ENCODE data around the gene NAALADL2. TPM values are rescaled to one million over a fixed set of nuclear protein-coding genes. Genes with fewer than 3 reads are reported as not detected.

Gene NAALADL2
- polyA plus RNA-seq, 3 donors = not detected

- H3K36me3 ChIP-seq (replicated peaks in 1 of 2; ENCODE audit: control insufficient read depth in 1 of 2, insufficient read depth in 2 of 2, low read length in 2 of 2) = no peaks in the 10 kb centered on the region
- Mint-ChIP-seq H3K4me3 (no peak overlapping the region), H3K27me3 (ENCODE audit: low read depth in 3 of 3) (peaks cover 0 to 2% (median 0%) of the 10 kb centered on the region in 3 donors), H3K4me1 (no peaks in the 10 kb centered on the region), H3K27ac (no peak overlapping the region), H3K36me3 (no peaks in the 10 kb centered on the region), H3K9me3 (peaks cover 0 to 8% (median 3%) of the 10 kb centered on the region in 7 donors)
- no peak for DNase-seq
- TF ChIP-seq, protein P1, sequence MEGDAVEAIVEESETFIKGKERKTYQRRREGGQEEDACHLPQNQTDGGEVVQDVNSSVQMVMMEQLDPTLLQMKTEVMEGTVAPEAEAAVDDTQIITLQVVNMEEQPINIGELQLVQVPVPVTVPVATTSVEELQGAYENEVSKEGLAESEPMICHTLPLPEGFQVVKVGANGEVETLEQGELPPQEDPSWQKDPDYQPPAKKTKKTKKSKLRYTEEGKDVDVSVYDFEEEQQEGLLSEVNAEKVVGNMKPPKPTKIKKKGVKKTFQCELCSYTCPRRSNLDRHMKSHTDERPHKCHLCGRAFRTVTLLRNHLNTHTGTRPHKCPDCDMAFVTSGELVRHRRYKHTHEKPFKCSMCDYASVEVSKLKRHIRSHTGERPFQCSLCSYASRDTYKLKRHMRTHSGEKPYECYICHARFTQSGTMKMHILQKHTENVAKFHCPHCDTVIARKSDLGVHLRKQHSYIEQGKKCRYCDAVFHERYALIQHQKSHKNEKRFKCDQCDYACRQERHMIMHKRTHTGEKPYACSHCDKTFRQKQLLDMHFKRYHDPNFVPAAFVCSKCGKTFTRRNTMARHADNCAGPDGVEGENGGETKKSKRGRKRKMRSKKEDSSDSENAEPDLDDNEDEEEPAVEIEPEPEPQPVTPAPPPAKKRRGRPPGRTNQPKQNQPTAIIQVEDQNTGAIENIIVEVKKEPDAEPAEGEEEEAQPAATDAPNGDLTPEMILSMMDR (IDR thresholded peaks at IDR 0.05) = no peak
- WGBS (ENCODE audit: insufficient coverage) = 81% methylated on average over 4 of the region's 4 CpGs
- no peak overlapping the region for H3K27ac ChIP-seq (ENCODE audit: low read depth in 1 of 2, low read length in 2 of 2)
- intact Hi-C loops (cut with micrococcal nuclease) = no loop called here
- no peaks in the 10 kb centered on the region for H3K27me3 ChIP-seq (ENCODE audit: control insufficient read depth in 2 of 2, insufficient read depth in 2 of 2, low read length in 2 of 2)
- no peak overlapping the region for H2AFZ ChIP-seq (ENCODE audit: insufficient read depth, low read depth, low read length, poor library complexity, severe bottlenecking)
- H3K4me1 ChIP-seq (ENCODE audit: control insufficient read depth in 1 of 2, insufficient read depth in 2 of 2, low read length in 2 of 2) = no peaks in the 10 kb centered on the region
- no peaks in the 10 kb centered on the region for H4K20me1 ChIP-seq (ENCODE audit: insufficient read depth, low read length)
- H3K9me3 ChIP-seq (replicated peaks in 1 of 2; ENCODE audit: control insufficient read depth in 1 of 2, insufficient read depth in 1 of 2, low read length in 2 of 2) = peaks cover 2 to 8% of the 10 kb centered on the region in 2 donors
- H3K4me3 ChIP-seq (replicated peaks in 1 of 3; ENCODE audit: low read depth in 2 of 3, low read length in 3 of 3) = no peak overlapping the region
- no peak overlapping the region for H3K9ac ChIP-seq (ENCODE audit: insufficient read depth, low read length, poor library complexity, severe bottlenecking)
- no peaks in the 10 kb centered on the region for H3K79me2 ChIP-seq (ENCODE audit: insufficient read depth, low read length)
- H3K4me2 ChIP-seq (replicated peaks; ENCODE audit: extremely low read depth, low read length, poor library complexity, severe bottlenecking) = no peak overlapping the region
Observed at GRCh38 chr3:175326041-175326440, 466.9 kb downstream of the NAALADL2 start.

GRCh38 chr3:175329373-175329772 is 470.2 kb downstream of the NAALADL2 start:
- intact Hi-C loops (cut with micrococcal nuclease) = no loop called here
- TF ChIP-seq, protein P1 (IDR thresholded peaks at IDR 0.05) = no peak
- Mint-ChIP-seq H3K4me1 (no peaks in the 10 kb centered on the region), H3K4me3 (no peak overlapping the region), H3K27me3 (ENCODE audit: low read depth in 3 of 3) (peaks cover 0 to 2% (median 0%) of the 10 kb centered on the region in 3 donors), H3K36me3 (no peaks in the 10 kb centered on the region), H3K27ac (no peak overlapping the region), H3K9me3 (peaks cover 0 to 12% (median 3%) of the 10 kb centered on the region in 7 donors)
- Histone ChIP-seq H3K9me3 (replicated peaks in 1 of 2; ENCODE audit: control insufficient read depth in 1 of 2, insufficient read depth in 1 of 2, low read length in 2 of 2) (peaks cover 8 to 9% of the 10 kb centered on the region in 2 donors), H4K20me1 (ENCODE audit: insufficient read depth, low read length) (no peaks in the 10 kb centered on the region), H2AFZ (ENCODE audit: insufficient read depth, low read depth, low read length, poor library complexity, severe bottlenecking) (no peak overlapping the region), H3K9ac (ENCODE audit: insufficient read depth, low read length, poor library complexity, severe bottlenecking) (no peak overlapping the region), H3K27me3 (ENCODE audit: control insufficient read depth in 2 of 2, insufficient read depth in 2 of 2, low read length in 2 of 2) (no peaks in the 10 kb centered on the region), H3K79me2 (ENCODE audit: insufficient read depth, low read length) (no peaks in the 10 kb centered on the region), H3K4me3 (replicated peaks in 1 of 3; ENCODE audit: low read depth in 2 of 3, low read length in 3 of 3) (no peak overlapping the region), H3K36me3 (replicated peaks in 1 of 2; ENCODE audit: control insufficient read depth in 1 of 2, insufficient read depth in 2 of 2, low read length in 2 of 2) (no peaks in the 10 kb centered on the region), H3K27ac (ENCODE audit: low read depth in 1 of 2, low read length in 2 of 2) (no peak overlapping the region), H3K4me2 (replicated peaks; ENCODE audit: extremely low read depth, low read length, poor library complexity, severe bottlenecking) (no peak overlapping the region), H3K4me1 (ENCODE audit: control insufficient read depth in 1 of 2, insufficient read depth in 2 of 2, low read length in 2 of 2) (no peaks in the 10 kb centered on the region)
- no peak for DNase-seq
- WGBS (ENCODE audit: insufficient coverage) = no CpG with 5 or more reads among the region's 2 CpGs

Data from CD14-positive monocyte (primary cell).